Thymus (tissue), 14 donors: ENCODE results near the gene KLC4. TPM values are rescaled to one million over a fixed set of nuclear protein-coding genes. Genes with fewer than 3 reads are reported as not detected.

ENCODE experiments used
- DNase-seq, 9 donors: peaks; one replicate each; pipeline ENCODE4 v3.0.0-alpha.2; 2013; ENCODE audit warnings: low spot score in 9 of 9, low read depth in 6 of 9, missing footprints in 1 of 9
- H3K27ac ChIP-seq, 2 donors: one replicate each; pipeline ENCODE4 v1.5.1; 2013; ENCODE audit warnings: control low read depth in 1 of 2, low read depth in 1 of 2, low read length in 1 of 2, mild to moderate bottlenecking in 1 of 2, moderate library complexity in 1 of 2
- H3K27me3 ChIP-seq, 2 donors: one replicate each; pipeline ENCODE4 v1.5.1; 2013; ENCODE audit warnings: low read length in 1 of 2; ENCODE audit not compliant: control insufficient read depth in 2 of 2, insufficient read depth in 1 of 2
- H3K36me3 ChIP-seq, 2 donors: one replicate each; pipeline ENCODE4 v1.5.1; 2013; ENCODE audit warnings: low read length in 1 of 2, mild to moderate bottlenecking in 1 of 2, moderate library complexity in 1 of 2; ENCODE audit not compliant: control insufficient read depth in 2 of 2, insufficient read depth in 2 of 2
- H3K4me1 ChIP-seq, 2 donors: one replicate each; pipeline ENCODE4 v1.5.1; 2013; ENCODE audit warnings: low read length in 2 of 2; ENCODE audit not compliant: control insufficient read depth in 2 of 2, insufficient read depth in 2 of 2
- H3K4me3 ChIP-seq, 2 donors: one replicate each; pipeline ENCODE4 v1.5.1; 2013; ENCODE audit warnings: low read length in 2 of 2, control low read depth in 1 of 2, mild to moderate bottlenecking in 1 of 2
- H3K9me3 ChIP-seq, 2 donors: one replicate each; pipeline ENCODE4 v1.5.1; 2013; ENCODE audit warnings: low read length in 1 of 2, mild to moderate bottlenecking in 1 of 2; ENCODE audit not compliant: control insufficient read depth in 2 of 2, insufficient read depth in 1 of 2
- WGBS: extraction: QIAGEN DNeasy Blood & Tissue Kit; methylation state at CpG from one replicate; pipeline ENCODE4 v1.1.7; 2013; 5-methylcytosine and 5-hydroxymethylcytosine counted together
- long read RNA-seq, 10 donors: transcript quantifications; one replicate each; lab custom pipeline, GENCODE V29; 2026
- polyA plus RNA-seq: library from polyadenylated mRNA; stranded (reverse); fragments of 200-250 nt; gene quantifications from one replicate; pipeline ENCODE4 v1.2.3, GENCODE V29; 2013
- total RNA-seq: library from RNA; stranded (reverse); fragments of 120-200 nt; gene quantifications from one replicate; pipeline ENCODE4 v1.2.4, GENCODE V29; 2013
- donor health status: healthy.

KLC4 gene
- total RNA-seq (20.3 TPM), polyA plus RNA-seq (27.1 TPM)
- long read RNA-seq, donor 1, partial matches to known transcripts, result 0 of 1 reads
- long read RNA-seq, donor 1, other reads (novel, unspliced or antisense), result 0 of 1 reads
- long read RNA-seq, donor 2, result 0 reads
- long read RNA-seq, donor 3, partial matches to known transcripts, result 5 of 10 reads
- long read RNA-seq, donor 3, other reads (novel, unspliced or antisense), result 0 of 10 reads
- long read RNA-seq, donor 4, partial matches to known transcripts, result 0 of 3 reads
- long read RNA-seq, donor 4, other reads (novel, unspliced or antisense), result 0 of 3 reads
- long read RNA-seq, donor 5, partial matches to known transcripts, result 0 of 6 reads
- long read RNA-seq, donor 5, other reads (novel, unspliced or antisense), result 0 of 6 reads
- long read RNA-seq, donor 6, partial matches to known transcripts, result 0 of 3 reads
- long read RNA-seq, donor 6, other reads (novel, unspliced or antisense), result 0 of 3 reads
- long read RNA-seq, donor 7, partial matches to known transcripts, result 0 of 3 reads
- long read RNA-seq, donor 7, other reads (novel, unspliced or antisense), result 0 of 3 reads
- long read RNA-seq, donor 8, partial matches to known transcripts, result 0 of 1 reads
- long read RNA-seq, donor 8, other reads (novel, unspliced or antisense), result 0 of 1 reads
- long read RNA-seq, donor 9, partial matches to known transcripts, result 0 of 1 reads
- long read RNA-seq, donor 9, other reads (novel, unspliced or antisense), result 0 of 1 reads
- long read RNA-seq, donor 10, partial matches to known transcripts, result 19 of 33 reads
- long read RNA-seq, donor 10, other reads (novel, unspliced or antisense), result 14 of 33 reads

- WGBS, result under 1% methylated on average over 64 of the region's 64 CpGs
- H3K4me1 ChIP-seq, result peaks cover 18 to 24% of the 10 kb centered on the region in 2 donors
- peaks cover 24 to 32% of the 10 kb centered on the region in 2 donors for H3K36me3 ChIP-seq
- no peaks in the 10 kb centered on the region for H3K9me3 ChIP-seq
- peak; percentile 97 to 99 (median 98) for DNase-seq
- H3K4me3 ChIP-seq, result peak within 1 kb of the TSS; percentile 71 to 96
- peak within 1 kb of the TSS; percentile 83 to 92 for H3K27ac ChIP-seq
- H3K27me3 ChIP-seq, result no peaks in the 10 kb centered on the region
Observed at GRCh38 chr6:43059168-43060033, at the start of gene KLC4, which contains the start of gene MRPL2. Gene KLC4 (plus strand): TSS chr6:43059631. CDS start chr6:43061336, 1,705 bp downstream. Gene MRPL2 (minus strand): TSS chr6:43059434. CDS start chr6:43059381, 53 bp downstream.

- Histone ChIP-seq H3K27me3 (no peaks in the 10 kb centered on the region), H3K4me1 (peaks cover 16 to 34% of the 10 kb centered on the region in 2 donors), H3K27ac (no peak overlapping the region), H3K4me3 (no peak overlapping the region), H3K36me3 (peaks cover 55 to 67% of the 10 kb centered on the region in 2 donors), H3K9me3 (peaks cover 0 to 5% of the 10 kb centered on the region in 2 donors)
- 96% methylated on average over 6 of the region's 6 CpGs for WGBS
- no peak for DNase-seq
Observed at GRCh38 chr6:43011207-43011606, 48.2 kb upstream of the KLC4 start.

GRCh38 chr6:43012364-43012763 lies 47.1 kb upstream of the KLC4 start:
- Histone ChIP-seq H3K9me3 (peaks cover 0 to 5% of the 10 kb centered on the region in 2 donors), H3K4me1 (peaks cover 16 to 45% of the 10 kb centered on the region in 2 donors), H3K27me3 (no peaks in the 10 kb centered on the region), H3K36me3 (peaks cover 54 to 67% of the 10 kb centered on the region in 2 donors), H3K4me3 (no peak overlapping the region), H3K27ac (no peak overlapping the region)
- WGBS, result 96% methylated on average over 6 of the region's 6 CpGs
- no peak for DNase-seq

GRCh38 chr6:43013097-43013842 lies 46.2 kb upstream of the KLC4 start:
- H3K27me3 ChIP-seq, result no peaks in the 10 kb centered on the region
- 4% methylated on average over 25 of the region's 25 CpGs for WGBS
- peak overlapping the region; percentile 69 to 84 for H3K4me3 ChIP-seq
- DNase-seq, result no peak
- peaks cover under 1 to 5% of the 10 kb centered on the region in 2 donors for H3K9me3 ChIP-seq
- H3K4me1 ChIP-seq, result peaks cover 16 to 45% of the 10 kb centered on the region in 2 donors
- H3K36me3 ChIP-seq, result peaks cover 54 to 67% of the 10 kb centered on the region in 2 donors
- peak overlapping the region; percentile 60 to 70 for H3K27ac ChIP-seq

GRCh38 chr6:43013843-43014433 lies 45.5 kb upstream of the KLC4 start, which contains the start of the genes KLHDC3 and MEA1:
Gene KLHDC3 (plus strand): TSS chr6:43014249. CDS start chr6:43017193, 2,944 bp downstream.
Gene MEA1 (minus strand): TSS chr6:43013946. CDS start chr6:43013813, 133 bp downstream.
- Histone ChIP-seq H3K27me3 (no peaks in the 10 kb centered on the region), H3K4me1 (peaks cover 16 to 49% of the 10 kb centered on the region in 2 donors), H3K9me3 (peaks cover 1 to 5% of the 10 kb centered on the region in 2 donors), H3K27ac (peak within 1 kb of the TSS; percentile 68 to 70), H3K36me3 (peaks cover 54 to 67% of the 10 kb centered on the region in 2 donors), H3K4me3 (peak within 1 kb of the TSS; percentile 69 to 84)
- peak; percentile 97 to 100 (median 99) for DNase-seq
- WGBS, result under 1% methylated on average over 51 of the region's 51 CpGs

GRCh38 chr6:43014434-43014909 lies 45.0 kb upstream of the KLC4 start:
- H3K4me1 ChIP-seq, result peaks cover 16 to 51% of the 10 kb centered on the region in 2 donors
- peaks cover 1 to 5% of the 10 kb centered on the region in 2 donors for H3K9me3 ChIP-seq
- DNase-seq, result no peak
- peak overlapping the region in 1 of 2 donors; percentile 68 for H3K27ac ChIP-seq
- 1% methylated on average over 7 of the region's 7 CpGs for WGBS
- H3K27me3 ChIP-seq, result no peaks in the 10 kb centered on the region
- H3K36me3 ChIP-seq, result peaks cover 54 to 66% of the 10 kb centered on the region in 2 donors
- peak overlapping the region; percentile 69 to 84 for H3K4me3 ChIP-seq

- 92% methylated on average over 7 of the region's 7 CpGs for WGBS
- Histone ChIP-seq H3K27ac (no peak overlapping the region), H3K9me3 (peaks cover 1 to 10% of the 10 kb centered on the region in 2 donors), H3K4me3 (no peak overlapping the region), H3K27me3 (no peaks in the 10 kb centered on the region), H3K36me3 (peaks cover 46 to 63% of the 10 kb centered on the region in 2 donors), H3K4me1 (peaks cover 20 to 59% of the 10 kb centered on the region in 2 donors)
- no peak for DNase-seq
Observed at GRCh38 chr6:43016176-43016942, 43.1 kb upstream of the KLC4 start.
